Measurements from ENCODE around the gene SLX4IP. TPM values are rescaled to one million over a fixed set of nuclear protein-coding genes. Genes with fewer than 3 reads are reported as not detected.
A peak's percentile ranks its signal among the peaks of the same experiment; 100 is the strongest.

The SLX4IP gene
- total and polyA plus RNA-seq, 2 donors (not counting 1 experiment from before 2014, with no cell fraction given): 1.9 to 8.1 TPM

- H3K9me3 ChIP-seq (ENCODE audit: control insufficient read depth, insufficient read depth, low read depth, low read length): no peaks in the 10 kb centered on the region
- no peak for DNase-seq (ENCODE audit: low read depth in 2 of 2)
- H3K4me3 ChIP-seq (replicated peaks in 1 of 4; ENCODE audit: control extremely low read depth in 1 of 4, insufficient read depth in 1 of 4, low read depth in 3 of 4, low read length in 4 of 4): no peak overlapping the region
- no peak overlapping the region for H3K27ac ChIP-seq (ENCODE audit: insufficient read depth, low read length)
- no peak for TF ChIP-seq EZH2 (IDR thresholded peaks at IDR 0.05; ENCODE audit: low read length, missing control alignments)
- TF ChIP-seq, protein P1, sequence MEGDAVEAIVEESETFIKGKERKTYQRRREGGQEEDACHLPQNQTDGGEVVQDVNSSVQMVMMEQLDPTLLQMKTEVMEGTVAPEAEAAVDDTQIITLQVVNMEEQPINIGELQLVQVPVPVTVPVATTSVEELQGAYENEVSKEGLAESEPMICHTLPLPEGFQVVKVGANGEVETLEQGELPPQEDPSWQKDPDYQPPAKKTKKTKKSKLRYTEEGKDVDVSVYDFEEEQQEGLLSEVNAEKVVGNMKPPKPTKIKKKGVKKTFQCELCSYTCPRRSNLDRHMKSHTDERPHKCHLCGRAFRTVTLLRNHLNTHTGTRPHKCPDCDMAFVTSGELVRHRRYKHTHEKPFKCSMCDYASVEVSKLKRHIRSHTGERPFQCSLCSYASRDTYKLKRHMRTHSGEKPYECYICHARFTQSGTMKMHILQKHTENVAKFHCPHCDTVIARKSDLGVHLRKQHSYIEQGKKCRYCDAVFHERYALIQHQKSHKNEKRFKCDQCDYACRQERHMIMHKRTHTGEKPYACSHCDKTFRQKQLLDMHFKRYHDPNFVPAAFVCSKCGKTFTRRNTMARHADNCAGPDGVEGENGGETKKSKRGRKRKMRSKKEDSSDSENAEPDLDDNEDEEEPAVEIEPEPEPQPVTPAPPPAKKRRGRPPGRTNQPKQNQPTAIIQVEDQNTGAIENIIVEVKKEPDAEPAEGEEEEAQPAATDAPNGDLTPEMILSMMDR (conservative IDR thresholded peaks at IDR 0.05 in 1 of 2, IDR thresholded peaks at IDR 0.05 in 1 of 2; ENCODE audit: low read depth in 1 of 2, low read length in 2 of 2): no peak
- H4K20me1 ChIP-seq (ENCODE audit: control insufficient read depth, extremely low read depth, insufficient read depth, low read length): no peaks in the 10 kb centered on the region
- H2AFZ ChIP-seq (ENCODE audit: low read length): no peak overlapping the region
- no peak overlapping the region for H3K4me2 ChIP-seq (ENCODE audit: extremely low read depth, insufficient read depth, low read length)
- H3K4me1 ChIP-seq (ENCODE audit: control insufficient read depth, extremely low read depth, insufficient read depth, low read length): peaks cover 9% of the 10 kb centered on the region
- no peak overlapping the region for H3K9ac ChIP-seq (ENCODE audit: insufficient read depth, low read length)
- H3K36me3 ChIP-seq (ENCODE audit: control insufficient read depth, insufficient read depth, low read length): peaks cover 2% of the 10 kb centered on the region
- no peaks in the 10 kb centered on the region for H3K79me2 ChIP-seq (ENCODE audit: control insufficient read depth, insufficient read depth, low read length)
- no peaks in the 10 kb centered on the region for H3K27me3 ChIP-seq (ENCODE audit: control insufficient read depth, insufficient read depth, low read length)
Measured at GRCh38 chr20:10658051-10658823, 223.1 kb downstream of the SLX4IP start.

DNA sequence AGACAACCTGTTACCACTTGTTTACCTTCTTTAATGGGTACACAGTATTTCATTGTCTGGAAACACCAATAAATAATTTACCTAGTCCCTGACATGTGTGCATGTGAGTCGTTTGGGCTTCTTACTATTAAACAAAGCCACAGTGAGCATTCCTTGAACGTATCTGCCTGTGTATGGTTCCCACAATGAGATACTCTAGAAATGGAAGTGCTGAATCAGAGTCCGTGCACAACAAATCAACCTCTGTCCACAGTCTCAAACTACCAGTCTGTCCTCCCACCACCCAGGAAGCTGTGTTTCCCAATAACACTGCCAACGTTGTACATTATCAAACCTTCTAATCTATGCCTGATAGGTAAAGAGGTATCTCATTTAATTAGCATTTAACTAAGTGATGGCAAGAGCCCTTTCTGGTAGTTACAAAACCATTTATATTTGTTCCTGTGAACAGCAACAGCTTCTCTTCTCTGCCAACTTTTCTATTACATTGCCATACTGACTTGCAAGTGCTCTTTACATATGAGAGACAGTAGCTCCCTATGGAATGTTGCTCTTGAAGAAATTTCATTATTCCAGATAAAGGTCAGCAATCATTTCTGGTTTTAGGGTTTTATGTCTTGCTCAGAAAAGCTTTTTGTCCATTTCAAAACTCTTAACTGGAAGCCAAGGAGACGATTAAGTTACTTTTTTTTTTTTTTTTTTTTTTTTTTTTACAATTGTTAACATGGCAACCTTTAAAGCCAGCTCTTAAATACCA lies 223.9 kb downstream of the SLX4IP start:
- no peaks in the 10 kb centered on the region for H3K79me2 ChIP-seq (ENCODE audit: control insufficient read depth, insufficient read depth, low read length)
- H3K36me3 ChIP-seq (ENCODE audit: control insufficient read depth, insufficient read depth, low read length): peaks cover 2% of the 10 kb centered on the region

More for the DNA sequence above, 223.9 kb downstream of the SLX4IP start:
- Histone ChIP-seq H3K9ac (ENCODE audit: insufficient read depth, low read length) (no peak overlapping the region), H3K4me2 (ENCODE audit: extremely low read depth, insufficient read depth, low read length) (no peak overlapping the region), H3K9me3 (ENCODE audit: control insufficient read depth, insufficient read depth, low read depth, low read length) (no peaks in the 10 kb centered on the region), H3K27me3 (ENCODE audit: control insufficient read depth, insufficient read depth, low read length) (no peaks in the 10 kb centered on the region), H3K27ac (ENCODE audit: insufficient read depth, low read length) (no peak overlapping the region), H4K20me1 (ENCODE audit: control insufficient read depth, extremely low read depth, insufficient read depth, low read length) (no peaks in the 10 kb centered on the region), H3K4me1 (ENCODE audit: control insufficient read depth, extremely low read depth, insufficient read depth, low read length) (peaks cover 5% of the 10 kb centered on the region), H3K4me3 (replicated peaks in 1 of 4; ENCODE audit: control extremely low read depth in 1 of 4, insufficient read depth in 1 of 4, low read depth in 3 of 4, low read length in 4 of 4) (no peak overlapping the region), H2AFZ (ENCODE audit: low read length) (no peak overlapping the region)
- TF ChIP-seq, protein P1 (conservative IDR thresholded peaks at IDR 0.05 in 1 of 2, IDR thresholded peaks at IDR 0.05 in 1 of 2; ENCODE audit: low read depth in 1 of 2, low read length in 2 of 2): no peak
- TF ChIP-seq EZH2 (IDR thresholded peaks at IDR 0.05; ENCODE audit: low read length, missing control alignments): no peak
- peak in 1 of 2 donors; percentile 54 for DNase-seq (ENCODE audit: low read depth in 2 of 2)
